Dedifferentiated amniotic fluid mesenchymal stem cell (primary cell): ENCODE data around the gene ATP5PB.

Experiments used
- DNase-seq: peaks from one replicate; pipeline ENCODE4 v3.0.0-alpha.2; 2016; ENCODE audit errors: extremely low spot score

ATP5PB gene

DNA sequence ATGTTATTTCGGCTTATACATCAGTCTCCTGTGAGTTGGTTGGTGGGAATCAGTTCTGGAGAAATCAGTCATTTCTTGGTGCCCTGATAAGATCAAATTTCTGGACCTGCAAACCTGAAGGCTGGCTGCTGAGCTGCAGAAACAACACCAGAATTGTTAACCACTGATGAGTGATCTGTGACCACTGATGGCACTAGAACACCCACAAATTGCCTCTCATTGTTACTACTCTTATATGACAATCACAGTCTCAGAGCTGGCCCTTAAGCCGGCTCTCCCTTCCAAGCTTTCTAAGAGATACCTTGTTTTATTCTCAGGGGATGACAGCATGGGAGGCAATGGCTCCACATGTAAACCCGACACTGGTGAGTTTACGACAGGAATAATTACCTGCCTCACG, 26.4 kb downstream of the ATP5PB start:
- no peak for DNase-seq

DNA sequence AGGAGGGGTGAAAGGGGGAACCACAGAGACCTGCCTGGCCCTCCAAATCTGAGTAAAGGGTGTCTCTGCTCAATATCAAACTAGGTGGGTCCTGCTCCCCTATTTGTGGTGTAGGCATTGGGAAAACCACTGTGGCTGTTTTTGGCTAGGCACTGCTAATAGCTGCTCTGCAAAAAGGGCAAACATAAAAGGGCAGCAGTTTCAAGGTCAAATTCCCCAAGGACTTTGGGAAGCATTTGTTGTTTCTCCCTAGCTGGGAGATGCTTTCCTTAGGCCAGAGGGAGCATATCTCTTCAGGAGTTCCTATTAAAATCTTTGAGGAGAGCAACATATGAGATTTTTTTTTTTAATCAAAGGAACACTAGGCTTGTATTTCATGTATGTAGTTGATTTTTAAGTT, 26.9 kb downstream of the ATP5PB start:
- DNase-seq = no peak

DNA sequence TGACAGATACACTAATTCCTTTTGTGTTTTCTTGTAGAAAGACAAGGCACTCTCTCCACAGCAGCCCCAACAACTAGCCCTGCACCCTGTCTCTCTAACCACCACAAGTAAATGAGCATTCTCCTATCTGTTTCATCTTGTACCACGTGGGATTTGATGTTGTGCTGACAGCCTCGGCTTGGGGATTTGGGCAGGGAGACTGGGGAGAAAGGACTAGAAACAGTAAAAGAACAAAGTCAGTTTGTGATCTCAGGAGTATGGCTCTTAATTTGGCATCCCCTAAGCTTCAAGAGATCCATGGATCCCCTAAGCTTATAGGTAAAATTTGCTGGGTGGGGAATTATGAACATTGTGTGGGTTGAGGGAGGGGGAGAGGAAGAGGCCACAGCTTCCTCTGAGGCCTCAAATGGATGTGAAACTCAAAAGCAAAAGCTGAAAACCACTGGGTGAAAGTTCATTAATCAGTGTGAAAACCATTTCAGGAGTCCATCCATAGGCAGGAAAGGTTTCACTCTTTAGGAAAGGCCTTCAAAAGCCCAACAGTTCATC, 27.6 kb downstream of the ATP5PB start:
- DNase-seq = no peak

DNA sequence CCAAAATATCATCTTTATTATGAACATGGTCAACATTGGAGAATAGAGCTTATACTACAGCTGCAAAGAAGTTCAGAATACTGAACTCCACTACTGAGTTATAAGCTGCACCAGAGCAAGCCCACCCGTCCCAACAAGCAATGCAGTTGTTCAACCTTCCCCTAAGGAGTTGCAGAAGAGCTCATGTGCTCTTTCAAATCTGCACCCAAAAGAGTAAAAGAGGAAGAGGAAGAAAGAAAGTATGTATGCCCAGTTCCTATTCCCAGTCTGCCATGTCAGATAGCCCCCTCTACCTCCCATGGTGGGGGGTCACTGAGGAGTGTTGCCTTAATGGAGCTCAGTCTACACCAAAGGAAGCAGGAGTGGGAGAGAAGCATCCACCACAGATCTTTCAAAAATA, 31.4 kb downstream of the ATP5PB start:
- no peak for DNase-seq

DNA sequence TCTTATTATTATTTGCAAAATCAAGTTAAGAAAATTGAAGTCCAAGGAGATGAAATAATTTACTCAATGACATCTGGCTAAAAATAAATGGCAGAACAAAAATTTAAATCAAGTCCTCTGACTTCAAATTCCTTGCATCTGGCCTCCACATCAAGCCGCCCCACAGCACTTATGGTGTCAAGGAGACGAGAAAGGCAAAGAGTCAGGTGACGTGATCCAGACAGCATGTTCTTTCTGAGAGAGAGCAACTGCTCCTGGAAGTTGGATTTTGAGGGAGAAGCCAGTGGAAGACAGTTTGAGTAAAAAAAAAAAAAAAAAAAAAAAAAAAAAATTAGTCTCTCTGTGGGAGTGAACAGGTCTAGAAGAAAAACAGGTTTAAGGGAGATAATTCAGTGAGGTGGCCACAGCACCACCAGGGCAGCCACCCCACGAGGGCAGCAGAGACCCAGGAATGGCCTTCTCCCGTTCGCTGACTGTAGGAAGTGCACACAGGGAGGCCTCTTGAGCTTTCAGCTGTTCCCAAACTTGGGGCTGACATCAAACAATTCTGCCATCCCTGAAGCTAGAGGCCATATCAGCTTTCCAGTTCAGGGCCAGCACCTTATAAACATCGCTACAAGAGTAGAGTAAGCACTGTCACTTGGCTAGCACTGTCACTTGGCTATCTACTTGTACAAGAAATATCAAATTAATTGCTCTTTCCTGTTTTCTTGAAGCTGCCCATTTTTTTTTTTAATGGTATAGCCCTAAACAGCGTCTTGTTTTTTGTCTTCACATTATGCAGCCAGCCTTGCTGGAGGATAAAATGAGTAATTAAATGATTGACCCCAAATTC, 32.3 kb downstream of the ATP5PB start:
- DNase-seq = peak; percentile 34

DNA sequence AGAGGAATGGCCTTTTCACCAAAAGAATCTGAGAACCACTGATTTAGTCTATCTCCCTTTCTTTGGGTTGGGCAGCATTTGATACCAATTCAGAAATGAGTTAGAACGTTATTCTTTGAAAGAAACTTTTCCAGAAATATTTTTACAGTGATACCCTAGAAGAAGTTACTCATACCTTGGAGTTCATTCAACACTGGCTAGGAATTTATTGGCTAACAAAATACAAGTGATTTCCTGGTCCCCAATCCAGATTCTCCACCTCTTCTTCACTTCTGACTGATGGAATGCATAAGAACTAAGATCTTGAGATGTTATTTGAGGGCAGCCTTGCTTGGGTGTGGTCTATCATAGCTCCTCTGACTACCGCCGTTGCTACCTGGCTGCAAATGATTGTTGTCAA, 33.9 kb downstream of the ATP5PB start:
- DNase-seq = no peak

DNA sequence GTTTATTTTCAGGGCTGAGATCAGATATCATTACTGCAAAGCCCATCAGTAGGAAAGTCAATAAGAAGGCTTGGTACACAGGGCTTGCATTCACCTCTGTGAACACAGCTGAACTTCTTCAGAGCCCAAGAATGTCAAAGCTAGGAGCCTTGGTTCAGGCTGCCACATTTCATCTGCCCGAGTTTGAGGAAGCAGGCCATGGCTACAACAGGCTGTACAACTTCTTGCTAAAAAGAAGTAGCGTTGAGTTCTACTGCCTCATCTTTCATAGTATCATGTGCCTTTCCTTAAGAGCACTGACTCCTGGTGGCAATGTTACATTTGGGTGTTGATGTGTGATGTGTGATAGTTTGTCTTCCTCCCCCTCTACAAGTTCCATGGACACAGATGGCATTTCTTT, 34.6 kb downstream of the ATP5PB start:
- no peak for DNase-seq

DNA sequence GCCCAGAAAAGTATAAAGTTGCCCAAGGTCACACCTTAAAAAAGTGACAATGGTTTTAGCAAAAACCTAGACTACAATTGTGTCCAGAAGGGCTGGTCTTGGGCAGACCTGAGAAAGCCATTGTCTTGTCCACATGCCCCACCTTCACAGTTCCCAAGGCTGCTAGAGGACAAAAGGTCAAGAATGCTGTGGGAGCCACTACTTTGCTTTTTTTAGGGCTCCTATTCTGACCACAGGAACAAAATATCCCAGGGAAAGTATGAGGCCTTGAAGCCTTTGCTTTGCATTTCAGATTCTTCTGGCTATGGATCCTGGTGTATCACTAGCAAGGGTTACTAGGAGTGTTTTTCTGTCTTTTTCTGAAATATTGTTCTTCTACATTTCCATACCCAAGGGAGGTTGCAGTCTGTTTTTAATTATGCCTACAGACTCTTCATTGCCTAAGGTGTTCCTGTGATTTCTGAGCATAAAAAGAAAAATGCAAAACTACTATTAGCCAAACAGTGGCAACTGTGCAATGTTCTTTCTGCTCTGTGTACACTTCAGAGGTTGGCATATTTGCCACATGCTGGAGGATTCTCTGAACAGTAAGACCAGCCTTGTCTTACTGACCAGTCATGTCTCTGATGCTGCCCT, 35.2 kb downstream of the ATP5PB start:
- DNase-seq = no peak

DNA sequence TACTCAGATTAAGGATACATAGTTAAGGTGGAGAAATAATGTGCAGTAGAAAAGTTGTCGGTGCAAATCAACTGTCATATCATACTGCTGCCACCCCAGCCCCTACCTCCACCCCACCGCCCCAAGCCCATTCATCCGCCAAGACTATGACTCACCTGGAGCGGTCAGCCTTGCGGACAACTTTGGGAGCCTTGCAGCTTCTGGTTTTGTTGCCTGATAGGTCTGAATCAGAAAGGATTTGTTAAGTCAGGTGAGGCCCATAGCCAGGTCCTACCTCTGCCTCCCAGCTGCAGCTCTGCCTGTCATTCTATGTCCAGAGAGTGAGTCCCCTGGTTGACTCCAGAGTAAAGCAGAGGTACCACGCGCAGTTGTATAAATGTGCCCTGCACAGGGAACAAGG, 37.2 kb downstream of the ATP5PB start:
- DNase-seq = no peak

DNA sequence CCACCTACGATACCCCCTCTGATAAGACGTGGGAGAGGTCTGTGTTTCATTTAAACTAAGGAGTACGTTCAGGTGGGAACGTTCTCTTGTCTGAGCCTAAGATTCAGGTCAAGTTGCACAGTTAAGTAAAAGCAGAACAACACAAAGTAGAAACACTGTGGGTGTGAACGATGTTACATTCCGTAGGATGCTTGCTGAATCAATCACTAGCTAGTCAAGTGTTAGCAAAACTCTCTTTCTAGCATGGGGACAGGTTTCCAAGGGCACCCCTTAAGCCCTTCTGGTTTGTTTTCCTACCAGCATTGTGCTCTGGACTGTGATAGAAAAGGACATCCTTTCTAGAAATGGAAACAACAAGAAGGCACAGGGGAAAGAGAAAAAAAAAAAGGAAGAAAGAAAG, 37.9 kb downstream of the ATP5PB start:
- DNase-seq = no peak

DNA sequence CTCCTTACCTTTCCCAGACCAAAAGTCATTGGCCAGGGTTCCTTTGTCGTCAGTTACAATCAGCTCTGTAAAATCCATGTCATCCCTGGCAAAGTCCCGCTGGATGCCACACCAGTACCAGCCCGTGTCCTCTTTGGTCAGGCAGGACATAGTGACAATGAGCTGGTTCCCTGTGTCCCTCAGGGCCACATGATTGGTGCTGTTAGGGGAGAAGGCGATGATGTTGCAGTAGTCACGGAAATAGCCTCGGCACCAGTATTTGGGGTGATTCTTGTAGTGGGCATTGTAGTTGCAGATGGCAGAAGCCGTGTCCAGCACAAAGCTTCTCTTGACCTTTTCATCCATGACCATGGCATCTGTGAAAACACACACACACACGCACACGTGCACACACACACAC, 39.4 kb downstream of the ATP5PB start:
- no peak for DNase-seq

DNA sequence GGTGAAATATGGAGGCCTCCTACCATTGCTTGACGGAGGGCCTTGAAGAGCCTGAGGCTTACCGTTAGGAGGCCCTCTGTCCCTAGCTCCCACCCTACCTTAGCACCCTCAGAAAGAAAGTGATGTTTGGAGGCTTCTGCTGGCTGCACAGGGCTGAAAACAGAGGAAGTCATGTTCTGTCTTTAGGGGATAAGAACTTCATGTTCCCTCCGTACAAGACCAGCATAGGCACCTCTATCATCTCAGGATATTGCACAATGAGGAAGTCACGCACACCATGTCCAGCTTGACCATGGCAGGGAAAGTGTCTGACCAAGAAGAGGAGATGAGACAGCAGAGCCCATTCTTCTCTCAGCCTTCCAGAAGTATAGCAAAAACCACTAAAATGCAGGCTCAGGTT, 40.3 kb downstream of the ATP5PB start:
- no peak for DNase-seq

DNA sequence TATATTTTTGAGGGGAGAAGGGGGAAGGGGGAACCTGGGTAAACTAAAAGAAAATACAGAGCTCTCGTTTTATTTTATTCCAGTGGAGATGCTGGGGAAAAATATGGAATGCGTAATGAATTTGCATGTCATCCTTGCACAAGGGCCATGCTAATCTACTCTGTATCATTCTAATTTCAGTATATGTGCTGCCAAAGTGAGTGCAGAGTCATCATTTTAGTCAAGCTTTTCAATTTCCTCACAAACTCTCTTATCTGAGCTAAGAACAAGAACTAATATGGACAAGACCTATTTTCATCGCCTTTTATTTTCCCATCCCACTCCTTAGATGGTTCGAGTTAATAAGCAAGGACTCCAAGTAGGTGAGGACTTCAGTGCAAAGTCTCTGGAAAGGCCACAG, 41.0 kb downstream of the ATP5PB start:
- DNase-seq = no peak

DNA sequence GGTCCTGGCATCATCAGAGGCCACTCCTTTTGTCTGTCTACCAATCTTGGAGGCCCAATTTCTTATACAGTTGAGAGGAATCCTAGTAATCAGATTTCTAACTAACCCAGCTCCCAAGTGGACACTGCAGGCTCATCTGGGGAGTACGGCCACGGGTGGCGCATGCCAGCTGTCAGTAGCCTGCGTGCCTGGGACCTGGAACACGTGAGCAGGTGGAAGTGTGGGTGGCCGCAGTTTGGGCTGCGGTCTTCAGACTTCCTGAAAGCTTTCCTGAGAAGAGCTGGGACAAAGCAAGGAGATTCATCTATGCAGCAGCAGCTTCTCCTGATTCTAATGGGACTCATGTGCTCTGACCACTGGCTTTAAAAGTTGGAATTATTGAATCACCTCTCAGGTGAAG, 41.8 kb downstream of the ATP5PB start:
- no peak for DNase-seq

DNA sequence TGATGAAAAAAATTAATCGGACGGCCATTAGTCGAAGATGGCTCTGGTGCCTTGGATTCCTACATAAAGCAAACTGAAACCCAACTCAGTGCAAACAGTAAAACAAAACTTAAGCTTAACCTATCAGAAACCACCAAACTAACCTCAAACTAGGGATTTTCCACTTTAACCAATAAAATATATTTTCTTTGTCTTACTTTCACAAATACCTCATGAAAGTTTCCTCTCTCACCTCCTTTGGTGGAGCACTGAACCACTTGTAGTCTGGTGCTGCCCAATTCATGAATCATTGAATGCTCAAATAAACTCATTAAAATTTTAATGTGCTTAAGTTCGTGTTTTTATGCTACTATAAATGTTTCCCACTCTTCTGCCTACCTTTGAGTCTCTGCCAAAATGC, 47.1 kb downstream of the ATP5PB start:
- no peak for DNase-seq

DNA sequence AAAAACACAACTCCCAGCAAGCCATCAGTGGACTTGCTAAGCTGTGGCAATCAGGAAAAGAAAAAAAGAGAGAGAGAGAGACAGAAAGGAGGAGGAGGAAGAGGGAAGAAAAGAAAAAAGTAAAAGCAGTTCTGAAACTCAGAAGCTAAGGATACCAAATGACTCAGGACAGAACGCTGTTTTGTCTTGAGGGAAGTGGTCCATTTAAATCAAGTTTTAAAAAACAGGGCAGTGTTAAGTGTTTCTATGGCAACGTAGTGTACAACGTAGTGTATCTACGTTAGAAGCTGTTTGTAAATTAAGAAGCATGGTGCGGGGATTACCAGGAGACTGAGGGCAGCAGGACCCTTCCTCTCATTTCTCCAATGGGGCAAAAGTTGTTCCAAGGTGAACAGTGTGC, 48.3 kb downstream of the ATP5PB start:
- no peak for DNase-seq

DNA sequence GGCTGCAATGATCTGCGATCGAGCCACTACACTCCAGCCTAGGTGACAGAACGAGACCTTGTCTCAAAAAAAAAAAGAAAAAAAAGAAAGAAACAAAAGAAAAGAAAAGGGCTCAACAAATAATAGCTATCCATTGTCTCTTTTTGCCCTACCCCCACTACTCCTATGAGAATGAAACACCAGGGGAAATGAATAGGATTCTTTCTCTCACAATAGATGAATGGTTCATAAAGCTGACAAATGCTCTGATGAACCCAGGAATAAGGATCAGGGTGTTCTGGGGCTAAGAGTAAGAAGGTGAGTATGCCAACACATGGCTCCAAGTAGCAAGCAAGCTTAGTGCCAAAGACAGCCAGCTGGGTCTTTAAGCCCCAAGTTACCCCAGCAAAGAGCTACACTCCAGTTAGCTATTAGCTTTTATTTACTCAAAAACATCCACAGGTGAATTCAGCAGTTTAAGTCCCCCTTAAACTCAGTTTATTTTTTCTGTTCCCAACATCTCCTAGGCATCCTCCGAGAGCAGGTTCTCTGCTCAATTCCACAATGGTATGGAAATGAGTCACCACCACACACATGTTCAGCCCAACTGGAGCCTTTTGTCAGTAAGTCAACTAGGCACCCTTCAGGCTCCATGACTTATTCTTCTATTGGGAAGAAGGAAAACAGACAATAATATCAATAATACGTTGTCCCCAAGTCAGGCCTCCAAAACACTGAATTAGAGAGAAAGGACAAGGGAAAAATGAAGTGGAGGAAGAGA, 49.9 kb downstream of the ATP5PB start:
- DNase-seq = no peak

DNA sequence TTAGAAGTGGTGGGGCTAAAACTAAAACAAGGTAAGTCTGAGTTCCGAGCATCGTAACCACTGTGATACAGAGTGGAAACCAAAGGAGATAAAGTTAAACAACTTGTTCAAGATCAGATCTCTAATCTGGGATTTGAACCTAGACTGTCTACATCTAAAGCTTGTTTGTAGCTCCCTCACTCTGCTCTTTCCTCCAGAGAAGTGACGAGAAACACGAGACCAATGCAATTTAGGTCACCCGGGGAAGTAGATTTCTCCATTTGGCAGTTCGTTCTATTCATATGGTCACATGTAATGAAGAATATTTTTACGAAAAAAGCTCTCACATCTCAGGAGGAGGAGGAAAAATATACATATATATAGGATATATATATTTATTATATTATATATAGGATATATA, 52.4 kb downstream of the ATP5PB start:
- no peak for DNase-seq

DNA sequence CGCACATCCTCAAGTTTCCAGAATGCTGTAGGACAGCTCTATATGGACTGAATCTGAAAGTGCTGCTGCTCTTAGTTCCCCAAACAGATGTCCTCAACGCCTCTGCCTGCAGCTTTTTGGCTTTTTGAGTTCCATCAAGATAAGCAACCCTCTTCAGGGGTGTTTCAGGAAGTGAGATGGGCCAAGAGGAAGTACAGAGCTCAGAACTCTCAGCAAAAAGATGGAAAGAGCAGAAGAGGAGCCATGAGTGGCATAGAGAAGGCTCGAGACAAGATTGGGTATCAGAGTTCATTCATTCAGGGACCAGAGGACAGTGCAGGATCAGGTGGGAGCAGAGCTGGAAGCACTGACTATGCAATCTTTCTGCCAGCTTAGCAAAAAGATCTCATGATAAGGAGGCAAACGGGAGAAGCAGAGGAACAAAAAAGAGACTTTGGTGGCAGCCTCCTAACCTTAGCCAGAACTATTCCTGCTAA, 54.4 kb downstream of the ATP5PB start, which contains the start of the genes ADORA3 and TMIGD3:
TSS of gene ADORA3 (minus strand) at position 49 of the 476 bp plus-strand sequence. CDS start 279 bp downstream, outside the sequence.
TSS of gene TMIGD3 (minus strand) at position 49 of the 476 bp plus-strand sequence. CDS start 279 bp downstream, outside the sequence.
- DNase-seq = no peak

DNA sequence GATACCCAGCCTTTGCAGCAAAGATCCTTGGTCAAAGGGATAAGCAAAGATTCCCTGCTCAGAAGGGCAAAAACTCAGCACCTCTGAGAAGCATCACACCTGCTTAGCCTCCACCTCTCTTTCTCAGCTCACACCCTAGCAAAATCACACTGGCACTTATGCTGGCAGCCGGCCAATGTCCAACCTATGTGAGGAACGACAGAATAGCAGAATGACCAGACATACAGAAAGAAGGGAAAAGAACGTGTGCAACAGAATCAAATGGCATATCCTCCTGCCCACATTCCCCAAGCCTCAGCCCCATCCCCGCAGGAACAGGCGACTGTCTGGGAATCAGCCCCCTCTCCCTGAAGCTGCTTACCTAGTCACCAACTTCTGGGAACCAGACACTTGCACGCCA, 54.8 kb downstream of the ATP5PB start:
- DNase-seq = no peak

DNA sequence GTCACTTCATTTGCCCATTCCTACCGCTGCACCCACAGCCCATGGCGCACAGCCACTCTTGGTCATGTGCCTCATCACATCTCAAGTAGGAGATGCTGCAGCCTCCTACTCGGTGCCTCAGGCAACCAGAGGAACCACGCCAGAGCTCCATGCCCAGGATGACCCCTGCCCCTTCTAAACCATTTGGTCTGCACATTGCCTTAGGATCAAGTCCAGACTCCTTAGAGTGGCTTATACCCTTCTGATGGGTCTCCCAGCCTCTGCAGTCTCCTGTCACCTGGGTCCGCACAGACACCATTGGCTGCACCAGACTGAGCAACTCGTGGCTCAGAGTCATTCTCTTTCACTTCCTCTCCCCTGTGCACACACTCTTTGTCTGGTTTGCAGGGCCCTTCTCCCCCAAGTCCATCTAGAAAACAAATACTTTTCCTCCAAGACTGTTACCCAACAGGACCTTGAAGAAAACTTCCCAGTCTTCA, 56.4 kb downstream of the ATP5PB start:
- DNase-seq = no peak

DNA sequence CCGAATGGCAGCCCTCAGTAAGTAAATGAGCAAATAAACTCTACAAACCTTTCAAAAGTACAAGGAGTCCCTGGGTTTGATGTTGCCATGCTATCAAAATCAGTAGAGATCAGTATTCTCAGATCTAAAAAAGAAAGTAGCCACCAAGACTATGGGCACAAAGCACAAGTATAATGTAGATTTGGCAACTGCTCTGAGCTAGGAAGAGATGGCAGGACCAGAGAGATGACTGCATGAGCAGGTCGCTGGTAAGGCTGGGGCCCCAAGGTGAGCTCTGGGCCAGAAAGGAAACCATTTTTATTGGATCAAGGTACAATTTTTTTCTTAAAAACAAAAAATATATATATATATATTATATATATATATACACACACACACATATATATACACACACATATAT, 57.3 kb downstream of the ATP5PB start:
- DNase-seq = no peak
